Measurements from ENCODE around the gene RO60. TPM values are rescaled to one million over a fixed set of nuclear protein-coding genes. Genes with fewer than 3 reads are reported as not detected.

RO60 gene
- total RNA-seq, 1 donor from 2014 or later = 73.5 TPM

- no peak for TF ChIP-seq CTCF (IDR thresholded peaks at IDR 0.05)
- intact Hi-C loops (cut with DNase I) = no loop called here
- Histone ChIP-seq H3K27ac (peak overlapping the region; percentile 94), H3K4me3 (peak overlapping the region; percentile 91), H3K4me1 (peaks cover 23% of the 10 kb centered on the region), H3K9me3 (no peaks in the 10 kb centered on the region), H3K36me3 (no peaks in the 10 kb centered on the region), H3K27me3 (no peaks in the 10 kb centered on the region)
- DNase-seq (peak; percentile 81), ATAC-seq (peak; percentile 58)
Observed at GRCh38 chr1:193058529-193059281, 707 bp upstream of the RO60 start.

GRCh38 chr1:193060115-193060403, 647 bp downstream of the RO60 start:
- Histone ChIP-seq H3K9me3 (no peaks in the 10 kb centered on the region), H3K27ac (peak overlapping the region; percentile 94), H3K4me3 (peak overlapping the region; percentile 91), H3K4me1 (peaks cover 23% of the 10 kb centered on the region), H3K36me3 (no peaks in the 10 kb centered on the region), H3K27me3 (no peaks in the 10 kb centered on the region)
- TF ChIP-seq CTCF (IDR thresholded peaks at IDR 0.05) = no peak
- intact Hi-C loops (cut with DNase I) = no loop called here
- DNase-seq = no peak
- no peak for ATAC-seq

- Histone ChIP-seq H3K27me3 (no peaks in the 10 kb centered on the region), H3K4me1 (peaks cover 23% of the 10 kb centered on the region)
- intact Hi-C loops (cut with DNase I) = no loop called here
Observed at GRCh38 chr1:193060406-193060805, 994 bp downstream of the RO60 start.

GRCh38 chr1:193060938-193061337, 1.5 kb downstream of the RO60 start:
- intact Hi-C loops (cut with DNase I) = no loop called here
- no peaks in the 10 kb centered on the region for H3K27me3 ChIP-seq
- H3K4me1 ChIP-seq = peaks cover 23% of the 10 kb centered on the region
- peak overlapping the region; percentile 94 for H3K27ac ChIP-seq
- H3K4me3 ChIP-seq = peak overlapping the region; percentile 91
- DNase-seq = no peak
- H3K9me3 ChIP-seq = no peaks in the 10 kb centered on the region
- no peak for ATAC-seq
- TF ChIP-seq CTCF (IDR thresholded peaks at IDR 0.05) = no peak
- H3K36me3 ChIP-seq = no peaks in the 10 kb centered on the region

More at GRCh38 chr1:193060406-193060805, 994 bp downstream of the RO60 start:
- ATAC-seq (no peak), DNase-seq (no peak)
- H3K4me3 ChIP-seq = peak overlapping the region; percentile 91
- no peak for TF ChIP-seq CTCF (IDR thresholded peaks at IDR 0.05)
- H3K27ac ChIP-seq = peak overlapping the region; percentile 94
- no peaks in the 10 kb centered on the region for H3K9me3 ChIP-seq
- H3K36me3 ChIP-seq = no peaks in the 10 kb centered on the region

- H3K36me3 ChIP-seq = no peaks in the 10 kb centered on the region
- H3K27ac ChIP-seq = no peak overlapping the region
- H3K4me1 ChIP-seq = peaks cover 17% of the 10 kb centered on the region
- no peaks in the 10 kb centered on the region for H3K9me3 ChIP-seq
- no peak overlapping the region for H3K4me3 ChIP-seq
- DNase-seq (no peak), ATAC-seq (no peak)
- no peak for TF ChIP-seq CTCF (IDR thresholded peaks at IDR 0.05)
- H3K27me3 ChIP-seq = no peaks in the 10 kb centered on the region
- intact Hi-C loops (cut with DNase I) = no loop called here
Observed at GRCh38 chr1:193062698-193063463, 3.5 kb downstream of the RO60 start.

All from upper lobe of right lung (tissue), 1 donor.